ENCODE results near the gene RASGRP1. TPM values are rescaled to one million over a fixed set of nuclear protein-coding genes. Genes with fewer than 3 reads are reported as not detected.

Gene RASGRP1
- total RNA-seq, 1 experiment from 2014 or later = 0.85 TPM

DNA sequence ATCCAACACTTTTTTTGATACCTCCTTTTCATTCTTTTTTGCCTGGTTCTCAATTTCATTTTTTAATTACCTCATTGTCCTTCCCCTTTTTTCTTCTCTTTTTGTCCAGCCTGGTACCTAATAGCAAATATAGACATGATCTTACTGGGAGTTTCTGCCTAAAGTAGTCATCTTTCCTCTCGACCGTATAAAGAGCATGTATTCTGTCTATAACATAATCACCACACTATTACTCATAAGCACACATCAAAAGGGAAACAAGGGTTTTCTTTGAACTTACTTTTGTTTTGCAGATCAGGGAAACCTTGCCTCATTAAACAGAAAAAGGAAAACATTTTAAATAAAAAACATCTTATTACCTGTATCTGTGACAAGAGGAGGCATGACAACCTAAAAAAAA is 77.7 kb downstream of the RASGRP1 start:
- no peak overlapping the region for H2BK120ac ChIP-seq (ENCODE audit: low read depth, low read length, poor library complexity, severe bottlenecking)
- H3T11ph ChIP-seq (ENCODE audit: low read length) = no peak overlapping the region
- Mint-ChIP-seq H3K4me1 (no peaks in the 10 kb centered on the region), H3K27ac (no peak overlapping the region; a peak in 1 of 7 replicates), H3K27me3 (ENCODE audit: low read depth) (no peaks in the 10 kb centered on the region), H3K9me3 (no peaks in the 10 kb centered on the region), H3K36me3 (ENCODE audit: insufficient read depth in 1 of 3, low read depth in 3 of 3) (peaks cover 0 to 17% (median 14%) of the 10 kb centered on the region in 3 experiments; a peak in 4 of 7 replicates), H3K4me3 (no peak overlapping the region)
- H3K79me2 ChIP-seq (ENCODE audit: insufficient read depth, low read length) = no peaks in the 10 kb centered on the region
- H3K27me3 ChIP-seq (ENCODE audit: insufficient read depth, low read length) = no peaks in the 10 kb centered on the region
- H3K27ac ChIP-seq (ENCODE audit: insufficient read length, low read depth, low read length) = no peak overlapping the region
- no peak overlapping the region for H3K4ac ChIP-seq (ENCODE audit: low read depth, low read length)
- no peak overlapping the region for H4K91ac ChIP-seq (ENCODE audit: insufficient read length, low read depth, low read length)
- H2BK5ac ChIP-seq (ENCODE audit: insufficient read length, low read length) = no peak overlapping the region
- WGBS (ENCODE audit: extremely low coverage, insufficient read length, low lambda C conversion rate) = no CpG with 5 or more reads among the region's 2 CpGs
- no peaks in the 10 kb centered on the region for H3K4me1 ChIP-seq (ENCODE audit: insufficient read depth, low read length)
- H2AFZ ChIP-seq (ENCODE audit: low read length) = no peak overlapping the region
- H4K5ac ChIP-seq (ENCODE audit: insufficient read length, low read depth, low read length) = no peak overlapping the region
- no peak overlapping the region for H2BK15ac ChIP-seq (ENCODE audit: low read depth, low read length)
- H3K23ac ChIP-seq (ENCODE audit: insufficient read length, low read depth, low read length) = no peak overlapping the region
- TF ChIP-seq, protein P1, sequence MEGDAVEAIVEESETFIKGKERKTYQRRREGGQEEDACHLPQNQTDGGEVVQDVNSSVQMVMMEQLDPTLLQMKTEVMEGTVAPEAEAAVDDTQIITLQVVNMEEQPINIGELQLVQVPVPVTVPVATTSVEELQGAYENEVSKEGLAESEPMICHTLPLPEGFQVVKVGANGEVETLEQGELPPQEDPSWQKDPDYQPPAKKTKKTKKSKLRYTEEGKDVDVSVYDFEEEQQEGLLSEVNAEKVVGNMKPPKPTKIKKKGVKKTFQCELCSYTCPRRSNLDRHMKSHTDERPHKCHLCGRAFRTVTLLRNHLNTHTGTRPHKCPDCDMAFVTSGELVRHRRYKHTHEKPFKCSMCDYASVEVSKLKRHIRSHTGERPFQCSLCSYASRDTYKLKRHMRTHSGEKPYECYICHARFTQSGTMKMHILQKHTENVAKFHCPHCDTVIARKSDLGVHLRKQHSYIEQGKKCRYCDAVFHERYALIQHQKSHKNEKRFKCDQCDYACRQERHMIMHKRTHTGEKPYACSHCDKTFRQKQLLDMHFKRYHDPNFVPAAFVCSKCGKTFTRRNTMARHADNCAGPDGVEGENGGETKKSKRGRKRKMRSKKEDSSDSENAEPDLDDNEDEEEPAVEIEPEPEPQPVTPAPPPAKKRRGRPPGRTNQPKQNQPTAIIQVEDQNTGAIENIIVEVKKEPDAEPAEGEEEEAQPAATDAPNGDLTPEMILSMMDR (conservative IDR thresholded peaks at IDR 0.05) = no peak
- H4K20me1 ChIP-seq (ENCODE audit: control insufficient read depth, insufficient read depth, insufficient read length) = no peaks in the 10 kb centered on the region
- no peaks in the 10 kb centered on the region for H3K9me3 ChIP-seq (ENCODE audit: control insufficient read depth, low read depth, low read length)
- H3K9ac ChIP-seq (ENCODE audit: extremely low read depth, insufficient read length, low read length) = no peak overlapping the region
- DNase-seq = no peak
- no peak overlapping the region for H3K56ac ChIP-seq (ENCODE audit: insufficient read length, low read depth, low read length)
- no peak overlapping the region for H3K18ac ChIP-seq (ENCODE audit: insufficient read length, low read depth, low read length)
- no peaks in the 10 kb centered on the region for H3K79me1 ChIP-seq (ENCODE audit: insufficient read depth, low read depth, low read length, poor library complexity, severe bottlenecking)
- no peak overlapping the region for H2AK5ac ChIP-seq (ENCODE audit: insufficient read length, low read length)
- no peak overlapping the region for H3K4me2 ChIP-seq (ENCODE audit: insufficient read depth, insufficient read length, low read length)
- no peak overlapping the region for H4K8ac ChIP-seq (replicated peaks; ENCODE audit: insufficient read length, low read depth, low read length)
- no peak overlapping the region for H2BK12ac ChIP-seq (ENCODE audit: insufficient read length, low read depth, low read length)
- no peak overlapping the region for H3K14ac ChIP-seq (ENCODE audit: insufficient read depth, low read length)
- no peak overlapping the region for H2BK20ac ChIP-seq (ENCODE audit: low read depth, low read length, poor library complexity, severe bottlenecking)
- no peaks in the 10 kb centered on the region for H3K23me2 ChIP-seq (ENCODE audit: insufficient read length, low read depth, low read length, poor library complexity, severe bottlenecking)
